DMS79 (cell line): ENCODE measurements around the gene GRK5.

Experiments
- DNase-seq: peaks from one replicate; lab custom pipeline; 2025; lab: John Stamatoyannopoulos, UW

Gene GRK5

GRCh38 chr10:119483001-119483400 is 275.6 kb downstream of the GRK5 start:
- DNase-seq = no peak

- DNase-seq = no peak
These were observed 276.5 kb downstream of the GRK5 start for GRCh38 chr10:119483839-119484238.

GRCh38 chr10:119488675-119489074 is 281.3 kb downstream of the GRK5 start:
- DNase-seq = no peak

GRCh38 chr10:119489991-119490326 is 282.6 kb downstream of the GRK5 start:
- DNase-seq = no peak

GRCh38 chr10:119491966-119492757 is 284.8 kb downstream of the GRK5 start:
- DNase-seq = no peak

- DNase-seq = no peak
These were observed 285.8 kb downstream of the GRK5 start for GRCh38 chr10:119493155-119493554.

GRCh38 chr10:119494236-119495020 is 287.1 kb downstream of the GRK5 start:
- peak; percentile 6 for DNase-seq

- DNase-seq = no peak
These were observed 287.7 kb downstream of the GRK5 start for GRCh38 chr10:119495021-119495505.

GRCh38 chr10:119495545-119495944 is 288.2 kb downstream of the GRK5 start:
- no peak for DNase-seq

- DNase-seq = no peak
These were observed 288.9 kb downstream of the GRK5 start for GRCh38 chr10:119496273-119496672.

GRCh38 chr10:119497243-119497642 is 289.9 kb downstream of the GRK5 start:
- no peak for DNase-seq

- no peak for DNase-seq
These were observed 291.7 kb downstream of the GRK5 start for GRCh38 chr10:119498889-119499676.

GRCh38 chr10:119499677-119500002 is 292.3 kb downstream of the GRK5 start:
- DNase-seq = no peak

- DNase-seq = no peak
These were observed 292.9 kb downstream of the GRK5 start for GRCh38 chr10:119500123-119500795.

GRCh38 chr10:119500821-119501220 is 293.4 kb downstream of the GRK5 start:
- DNase-seq = no peak

- no peak for DNase-seq
These were observed 294.3 kb downstream of the GRK5 start for GRCh38 chr10:119501690-119502089.

GRCh38 chr10:119502209-119502608 is 294.8 kb downstream of the GRK5 start:
- no peak for DNase-seq

GRCh38 chr10:119502618-119503155 is 295.3 kb downstream of the GRK5 start:
- no peak for DNase-seq

- no peak for DNase-seq
These were observed 296.4 kb downstream of the GRK5 start for GRCh38 chr10:119503821-119504220.

GRCh38 chr10:119504651-119505050 is 297.3 kb downstream of the GRK5 start:
- DNase-seq = no peak

- DNase-seq = peak; percentile 3
These were observed 297.8 kb downstream of the GRK5 start for GRCh38 chr10:119505131-119505551.
